ENCODE results near the gene ZNF441. TPM values are rescaled to one million over a fixed set of nuclear protein-coding genes. Genes with fewer than 3 reads are reported as not detected.
A peak's percentile ranks its signal among the peaks of the same experiment; 100 is the strongest.
"Not testable (repeated sequence)": the region's sequence is repeated elsewhere in the genome, so short reads cannot be mapped to it uniquely, and the experiment has no call there.

ZNF441 gene
- total and polyA plus RNA-seq, 5 donors = 3.0 to 6.8 (median 6.7) TPM

DNA sequence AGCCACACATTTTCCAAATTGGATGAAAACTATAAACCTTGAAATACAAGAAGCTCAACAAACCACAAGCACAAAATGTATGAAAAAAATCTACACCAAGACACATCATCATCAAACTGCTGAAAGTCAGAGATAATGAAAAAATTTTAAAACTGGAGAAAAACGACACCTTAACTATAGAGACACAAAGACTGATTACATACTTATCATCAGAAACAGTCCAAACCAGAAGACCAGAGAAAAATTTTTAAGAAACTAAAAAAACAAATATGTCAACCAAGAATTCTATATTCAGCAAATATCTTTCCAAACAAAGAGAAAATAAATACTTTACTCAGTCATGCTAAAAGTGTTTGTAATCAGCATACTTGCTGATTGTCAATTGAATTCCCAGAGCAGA, 19.5 kb upstream of the ZNF441 start:
- 48% methylated on average over 1 of the region's 1 CpG for WGBS
- intact Hi-C loops (cut with DNase I) = no loop called here
- DNase-seq (no peak), ATAC-seq (no peak)
- H3K9me3 ChIP-seq (ENCODE audit: control insufficient read depth, low read length) = no peaks in the 10 kb centered on the region
- no peaks in the 10 kb centered on the region for H3K27me3 ChIP-seq (ENCODE audit: control insufficient read depth, insufficient read depth)
- no peak overlapping the region for H3K4me3 ChIP-seq (ENCODE audit: low read length)
- H3K4me1 ChIP-seq (ENCODE audit: control insufficient read depth, insufficient read depth, low read length) = no peaks in the 10 kb centered on the region
- H3K27ac ChIP-seq (ENCODE audit: low read length) = no peak overlapping the region

DNA sequence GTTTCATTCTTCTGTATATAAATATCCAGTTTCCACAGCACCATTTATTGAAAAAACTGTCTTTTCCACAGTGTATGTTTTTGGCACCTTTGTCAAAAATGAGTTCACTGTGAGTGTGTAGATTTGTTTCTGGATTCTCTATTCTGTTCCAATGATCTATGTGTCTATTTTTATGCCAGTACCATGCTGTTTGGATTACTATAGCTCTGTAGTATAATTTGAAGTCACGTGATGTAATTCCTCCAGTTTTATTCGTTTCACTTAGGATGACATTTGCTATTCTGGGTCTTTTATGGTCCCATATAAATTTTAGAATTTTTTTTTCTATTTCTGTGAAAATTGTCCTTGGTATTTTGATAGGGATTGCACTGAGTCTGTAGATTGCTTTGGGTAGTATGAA, 17.0 kb upstream of the ZNF441 start:
- ATAC-seq = no peak
- DNase-seq = no peak
- 51% methylated on average over 2 of the region's 2 CpGs for WGBS
- H3K4me1 ChIP-seq (ENCODE audit: control insufficient read depth, insufficient read depth, low read length) = no peaks in the 10 kb centered on the region
- no peaks in the 10 kb centered on the region for H3K27me3 ChIP-seq (ENCODE audit: control insufficient read depth, insufficient read depth)
- H3K4me3 ChIP-seq (ENCODE audit: low read length) = no peak overlapping the region
- intact Hi-C loops (cut with DNase I) = no loop called here
- H3K9me3 ChIP-seq (ENCODE audit: control insufficient read depth, low read length) = no peaks in the 10 kb centered on the region
- no peak overlapping the region for H3K27ac ChIP-seq (ENCODE audit: low read length)

DNA sequence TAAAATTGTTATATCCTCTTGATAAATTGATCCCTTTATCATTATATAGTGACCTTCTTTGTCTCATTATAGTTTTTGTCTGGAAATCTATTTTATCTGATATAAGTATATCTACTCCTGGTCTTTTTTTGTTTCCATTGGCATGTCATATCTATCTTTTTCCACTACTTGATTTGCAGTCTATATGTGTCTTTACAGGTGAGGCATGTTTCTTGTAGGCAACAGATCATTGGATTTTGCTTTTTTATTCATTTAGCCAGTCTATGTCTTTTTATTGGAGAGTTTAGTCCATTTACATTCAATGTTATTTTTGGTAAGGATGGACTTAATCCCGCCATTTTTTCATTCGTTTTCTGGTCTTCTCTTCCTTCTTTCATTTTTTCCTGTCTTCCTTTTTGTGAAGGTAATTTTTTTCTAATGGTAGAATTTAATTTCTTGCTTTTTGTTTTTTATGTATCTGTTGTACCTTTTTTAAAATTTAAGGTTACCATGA, 14.5 kb upstream of the ZNF441 start:
- intact Hi-C loops (cut with DNase I) = no loop called here
- DNase-seq (no peak), ATAC-seq (no peak)
- H3K4me1 ChIP-seq (ENCODE audit: control insufficient read depth, insufficient read depth, low read length) = no peaks in the 10 kb centered on the region
- no peaks in the 10 kb centered on the region for H3K9me3 ChIP-seq (ENCODE audit: control insufficient read depth, low read length)
- H3K4me3 ChIP-seq (ENCODE audit: low read length) = no peak overlapping the region
- H3K27me3 ChIP-seq (ENCODE audit: control insufficient read depth, insufficient read depth) = no peaks in the 10 kb centered on the region
- H3K27ac ChIP-seq (ENCODE audit: low read length) = no peak overlapping the region
- 76% methylated on average over 2 of the region's 2 CpGs for WGBS

DNA sequence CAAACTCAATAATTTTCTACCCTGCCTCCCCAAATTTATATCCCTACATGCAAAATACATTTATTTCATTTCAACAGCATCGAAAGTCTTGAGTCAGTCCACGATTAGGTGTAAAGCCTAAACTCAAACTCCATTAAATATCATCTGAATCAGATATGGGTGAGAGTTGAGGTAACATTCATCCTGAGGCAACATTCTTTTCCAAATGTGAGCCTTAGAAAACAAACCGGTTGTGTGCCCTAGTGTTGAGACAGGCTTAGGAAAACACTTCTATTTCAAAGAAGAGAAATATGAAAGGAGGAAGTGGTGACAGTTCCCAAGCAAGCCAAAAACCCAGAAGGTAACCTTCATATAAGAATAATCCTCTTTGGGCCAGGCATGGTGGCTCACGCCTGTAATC, 12.1 kb upstream of the ZNF441 start:
- intact Hi-C loops (cut with DNase I) = no loop called here

DNA sequence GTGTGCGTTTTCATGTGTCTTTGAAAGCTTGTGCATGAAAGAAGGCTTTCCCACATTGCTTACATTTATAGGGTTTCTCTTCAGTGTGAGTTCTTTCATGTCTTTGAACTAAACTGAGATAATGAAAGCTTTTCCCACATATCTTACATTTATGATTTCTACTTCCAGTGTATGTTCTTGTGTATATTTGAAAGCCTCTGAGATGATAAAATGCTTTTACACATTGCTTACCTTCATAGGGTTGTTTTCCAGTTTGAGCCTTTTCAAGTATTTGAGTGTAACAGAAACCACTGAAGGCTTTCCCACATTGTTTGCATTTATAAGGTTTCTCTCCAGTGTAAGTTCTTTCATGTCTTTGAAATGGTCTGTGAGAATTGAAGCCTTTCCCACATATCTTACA, 9.8 kb upstream of the ZNF441 start:
- H3K4me1 ChIP-seq (ENCODE audit: control insufficient read depth, insufficient read depth, low read length) = no peaks in the 10 kb centered on the region
- DNase-seq = no peak
- WGBS = 83% methylated on average over 1 of the region's 1 CpG
- H3K27me3 ChIP-seq (ENCODE audit: control insufficient read depth, insufficient read depth) = no peaks in the 10 kb centered on the region
- no peak for ATAC-seq
- H3K9me3 ChIP-seq (ENCODE audit: control insufficient read depth, low read length) = no peaks in the 10 kb centered on the region
- intact Hi-C loops (cut with DNase I) = no loop called here
- H3K27ac ChIP-seq (ENCODE audit: low read length) = no peak overlapping the region
- no peak overlapping the region for H3K4me3 ChIP-seq (ENCODE audit: low read length)

More for the DNA sequence above, 12.1 kb upstream of the ZNF441 start:
- no peaks in the 10 kb centered on the region for H3K4me1 ChIP-seq (ENCODE audit: control insufficient read depth, insufficient read depth, low read length)
- H3K9me3 ChIP-seq (ENCODE audit: control insufficient read depth, low read length) = no peaks in the 10 kb centered on the region
- no peak overlapping the region for H3K27ac ChIP-seq (ENCODE audit: low read length)
- H3K27me3 ChIP-seq (ENCODE audit: control insufficient read depth, insufficient read depth) = no peaks in the 10 kb centered on the region
- ATAC-seq = no peak
- no peak overlapping the region for H3K4me3 ChIP-seq (ENCODE audit: low read length)
- no peak for DNase-seq
- 82% methylated on average over 4 of the region's 4 CpGs for WGBS

DNA sequence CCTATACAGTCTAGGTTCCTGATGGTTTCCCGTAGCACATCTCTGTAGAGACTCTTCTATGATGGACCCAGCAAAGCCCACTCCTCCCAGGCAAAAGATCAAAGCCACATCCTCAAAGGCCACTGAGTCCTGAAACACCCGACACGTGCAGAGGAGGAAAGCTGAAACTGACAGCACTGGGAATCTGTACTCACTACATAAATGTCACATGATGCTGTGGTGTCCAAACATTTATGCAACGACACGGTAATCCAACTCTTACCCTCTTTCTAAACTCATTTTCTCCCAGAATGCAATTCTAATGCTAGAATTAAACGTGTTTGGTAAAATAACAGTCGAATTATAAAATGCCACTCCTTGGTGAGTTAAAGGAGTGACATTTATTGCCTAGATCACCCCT, 7.0 kb upstream of the ZNF441 start:
- H3K9me3 ChIP-seq (ENCODE audit: control insufficient read depth, low read length) = no peaks in the 10 kb centered on the region
- 77% methylated on average over 7 of the region's 7 CpGs for WGBS
- H3K4me1 ChIP-seq (ENCODE audit: control insufficient read depth, insufficient read depth, low read length) = no peaks in the 10 kb centered on the region
- no peak for ATAC-seq
- H3K27me3 ChIP-seq (ENCODE audit: control insufficient read depth, insufficient read depth) = no peaks in the 10 kb centered on the region
- DNase-seq = no peak
- intact Hi-C loops (cut with DNase I) = no loop called here
- no peak overlapping the region for H3K4me3 ChIP-seq (ENCODE audit: low read length)
- H3K27ac ChIP-seq (ENCODE audit: low read length) = no peak overlapping the region

DNA sequence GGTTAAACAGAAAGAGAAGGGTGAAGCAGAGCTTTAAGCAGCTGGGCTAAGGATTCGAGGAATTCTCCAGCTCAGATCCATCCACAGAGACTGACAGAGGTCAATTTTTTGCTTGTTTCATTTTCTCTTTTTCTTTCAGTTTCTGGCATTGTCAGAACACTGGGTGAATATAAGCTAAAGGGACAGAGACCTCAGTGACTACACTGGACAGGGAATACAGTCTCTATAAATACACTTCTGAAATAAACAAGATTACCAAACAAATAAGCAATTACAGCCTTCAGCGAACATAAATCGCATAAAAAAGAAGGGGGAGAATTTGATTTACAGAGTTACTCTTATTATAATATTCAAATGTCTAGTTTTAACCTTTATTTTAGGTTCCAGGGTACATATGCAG, 3.7 kb upstream of the ZNF441 start:
- no peaks in the 10 kb centered on the region for H3K4me1 ChIP-seq (ENCODE audit: control insufficient read depth, insufficient read depth, low read length)
- H3K9me3 ChIP-seq (ENCODE audit: control insufficient read depth, low read length) = no peaks in the 10 kb centered on the region
- WGBS = 76% methylated on average over 3 of the region's 3 CpGs
- DNase-seq (no peak), ATAC-seq (no peak)
- no peak overlapping the region for H3K27ac ChIP-seq (ENCODE audit: low read length)
- H3K4me3 ChIP-seq (ENCODE audit: low read length) = no peak overlapping the region
- intact Hi-C loops (cut with DNase I) = no loop called here
- H3K27me3 ChIP-seq (ENCODE audit: control insufficient read depth, insufficient read depth) = no peaks in the 10 kb centered on the region

DNA sequence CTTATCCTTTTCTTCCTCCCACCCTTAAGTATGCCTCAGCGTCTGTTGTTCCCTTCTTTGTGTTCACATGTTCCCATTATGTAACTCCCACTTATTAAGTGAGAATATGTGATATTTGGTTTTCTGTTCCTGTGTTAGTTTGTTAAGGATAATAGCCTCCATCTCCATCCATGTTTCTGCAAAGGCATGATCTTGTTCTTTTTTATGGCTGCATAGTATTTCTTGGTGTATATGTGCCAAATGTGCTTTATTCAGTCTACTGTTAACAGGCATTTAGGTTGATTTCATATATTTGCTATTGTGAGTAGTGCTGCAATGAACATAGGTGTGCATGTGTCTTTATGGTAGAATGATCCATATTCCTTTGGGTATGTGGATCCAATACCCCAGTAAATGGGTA, 3.2 kb upstream of the ZNF441 start:
- WGBS = 96% methylated on average over 1 of the region's 1 CpG
- DNase-seq (no peak), ATAC-seq (no peak)
- H3K27ac ChIP-seq (ENCODE audit: low read length) = no peak overlapping the region
- no peak overlapping the region for H3K4me3 ChIP-seq (ENCODE audit: low read length)
- no peaks in the 10 kb centered on the region for H3K4me1 ChIP-seq (ENCODE audit: control insufficient read depth, insufficient read depth, low read length)
- intact Hi-C loops (cut with DNase I) = no loop called here
- H3K27me3 ChIP-seq (ENCODE audit: control insufficient read depth, insufficient read depth) = no peaks in the 10 kb centered on the region
- H3K9me3 ChIP-seq (ENCODE audit: control insufficient read depth, low read length) = no peaks in the 10 kb centered on the region

DNA sequence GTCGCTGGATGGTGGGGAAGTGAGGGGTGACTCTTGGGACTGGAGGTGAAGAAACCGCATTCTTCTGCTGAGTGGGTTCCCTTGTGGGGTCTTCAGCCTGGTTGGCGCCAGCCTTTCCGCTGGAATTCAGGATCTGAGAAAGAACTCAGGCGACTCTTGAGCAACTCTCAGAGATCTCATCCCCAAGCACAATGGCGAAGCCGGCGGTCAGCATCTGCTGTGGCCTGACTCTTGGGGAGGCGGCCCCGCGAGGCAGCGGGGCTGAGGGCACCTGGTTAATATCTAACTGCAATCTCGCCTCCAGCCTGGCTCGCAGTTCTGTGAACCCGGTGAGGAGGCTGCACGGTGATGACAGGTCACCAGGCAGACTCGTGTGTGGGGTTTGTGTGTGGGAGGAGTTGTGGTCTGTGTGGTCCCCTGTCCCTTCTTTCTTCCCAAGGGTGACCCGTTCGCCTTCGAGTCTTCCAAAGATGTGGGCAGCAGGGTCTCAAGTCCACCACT, 883 bp downstream of the ZNF441 start:
- peak overlapping the region; percentile 82 for H3K4me3 ChIP-seq (ENCODE audit: low read length)
- H3K9me3 ChIP-seq (ENCODE audit: control insufficient read depth, low read length) = no peaks in the 10 kb centered on the region
- DNase-seq (peak; percentile 35 to 68 (median 59)), ATAC-seq (peak; percentile 28 to 35)
- under 1% methylated on average over 20 of the region's 20 CpGs for WGBS
- H3K4me1 ChIP-seq (ENCODE audit: control insufficient read depth, insufficient read depth, low read length) = peaks cover 2% of the 10 kb centered on the region
- intact Hi-C loops (cut with DNase I) = no loop called here
- no peaks in the 10 kb centered on the region for H3K27me3 ChIP-seq (ENCODE audit: control insufficient read depth, insufficient read depth)
- peak overlapping the region; percentile 91 for H3K27ac ChIP-seq (ENCODE audit: low read length)

DNA sequence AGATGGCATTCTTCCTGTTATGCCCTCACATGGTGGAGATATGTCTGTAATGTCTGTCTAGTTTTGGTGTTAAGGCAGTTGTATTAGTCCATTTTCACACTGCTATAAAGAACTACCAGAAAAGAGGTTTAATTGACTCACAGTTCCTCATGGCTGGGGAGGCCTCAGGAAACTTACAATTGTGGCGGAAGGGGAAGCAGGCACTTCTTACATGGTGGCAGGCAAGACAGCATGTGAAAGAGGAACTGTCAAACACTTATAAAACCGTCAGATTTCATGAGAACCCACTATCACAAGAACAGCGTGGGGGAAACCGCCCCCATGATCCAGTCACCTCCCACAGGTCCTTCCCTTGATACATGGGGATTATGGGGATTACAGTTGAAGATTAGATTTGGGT, 3.2 kb downstream of the ZNF441 start:
- 93% methylated on average over 4 of the region's 4 CpGs for WGBS
- DNase-seq = no peak
- Histone ChIP-seq H3K27me3 (ENCODE audit: control insufficient read depth, insufficient read depth) (no peaks in the 10 kb centered on the region), H3K27ac (ENCODE audit: low read length) (no peak overlapping the region), H3K4me1 (ENCODE audit: control insufficient read depth, insufficient read depth, low read length) (peaks cover 2% of the 10 kb centered on the region), H3K4me3 (ENCODE audit: low read length) (no peak overlapping the region), H3K9me3 (ENCODE audit: control insufficient read depth, low read length) (no peaks in the 10 kb centered on the region)
- intact Hi-C loops (cut with DNase I) = no loop called here
- no peak for ATAC-seq

DNA sequence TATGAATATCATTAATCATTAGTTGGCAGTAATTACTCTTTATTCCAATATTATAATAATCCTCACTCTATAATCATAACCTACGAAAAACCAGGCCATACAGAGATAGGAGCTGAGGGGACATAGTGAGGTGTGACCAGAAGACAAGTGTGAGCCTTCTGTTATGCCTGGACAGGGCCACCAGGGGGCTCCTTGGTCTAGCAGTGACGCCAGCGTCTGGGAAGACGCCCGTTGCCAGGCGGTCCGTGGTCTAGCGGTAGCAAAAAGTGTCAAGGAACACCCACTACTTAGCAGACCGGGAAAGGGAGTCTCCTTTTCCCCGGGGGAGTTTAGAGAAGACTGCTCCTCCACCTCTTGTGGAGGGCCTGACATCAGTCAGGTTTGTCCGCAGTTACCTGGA, 4.7 kb downstream of the ZNF441 start:
- H3K27ac ChIP-seq (ENCODE audit: low read length); intact Hi-C loops (cut with DNase I); H3K9me3 ChIP-seq (ENCODE audit: control insufficient read depth, low read length); ATAC-seq; DNase-seq; H3K27me3 ChIP-seq (ENCODE audit: control insufficient read depth, insufficient read depth); H3K4me1 ChIP-seq (ENCODE audit: control insufficient read depth, insufficient read depth, low read length); H3K4me3 ChIP-seq (ENCODE audit: low read length): not testable (repeated sequence)
- 72% methylated on average over 11 of the region's 11 CpGs for WGBS

DNA sequence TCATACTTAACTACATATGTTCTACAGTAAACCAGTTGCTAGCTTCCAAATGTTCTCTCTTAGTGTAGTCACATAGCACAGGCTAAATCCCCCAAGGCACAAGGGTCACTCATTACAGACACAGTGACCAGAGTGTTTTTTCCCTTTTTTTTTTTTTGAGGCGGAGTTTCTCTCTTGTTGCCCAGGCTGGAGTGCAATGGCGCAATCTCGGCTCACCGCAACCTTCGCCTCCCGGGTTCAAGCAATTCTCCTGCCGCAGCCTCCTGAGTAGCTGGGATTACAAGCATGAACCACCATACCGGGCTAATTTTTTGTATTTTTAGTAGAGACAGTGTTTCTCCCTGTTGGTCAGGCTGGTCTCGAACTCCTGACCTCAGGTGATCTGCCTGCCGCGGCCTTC, 9.9 kb downstream of the ZNF441 start:
- WGBS = 96% methylated on average over 11 of the region's 11 CpGs
- ATAC-seq; intact Hi-C loops (cut with DNase I): not testable (repeated sequence)

More for the DNA sequence above, 9.9 kb downstream of the ZNF441 start:
- H3K27ac ChIP-seq (ENCODE audit: low read length); DNase-seq; H3K27me3 ChIP-seq (ENCODE audit: control insufficient read depth, insufficient read depth); H3K4me1 ChIP-seq (ENCODE audit: control insufficient read depth, insufficient read depth, low read length); H3K9me3 ChIP-seq (ENCODE audit: control insufficient read depth, low read length); H3K4me3 ChIP-seq (ENCODE audit: low read length): not testable (repeated sequence)

Data from right cardiac atrium (tissue), 5 donors.